H1 (cell line): ENCODE results near the gene WFDC8. TPM values are rescaled to one million over a fixed set of nuclear protein-coding genes. Genes with fewer than 3 reads are reported as not detected.

Source experiments
- CTCF ChIA-PET: fragments of 300-600 bp; sonication (Branson Sonifier 250); formaldehyde crosslinking; loops from one replicate; lab custom pipeline; 2021; ENCODE audit not compliant: partially characterized antibody; lab: Charles Lee
- POLR2A ChIA-PET: fragments of 300-600 bp; sonication (Branson Sonifier 250); formaldehyde crosslinking; loops from one replicate; lab custom pipeline; 2021; ENCODE audit warnings: inconsistent platforms; ENCODE audit not compliant: partially characterized antibody; lab: Charles Lee
- DNase-seq, 2 experiments: peaks; one replicate each; pipeline versions ENCODE4 v3.0.0 to v3.0.0-alpha.2; 2010 to 2022; ENCODE audit warnings: low spot score in 2 of 2, low read depth in 1 of 2, mixed read lengths in 1 of 2
- FAIRE-seq: peaks from 2 replicates; lab custom pipeline; 2011; peaks lifted over from hg19 to GRCh38; lab: Jason Lieb, UNC
- H2AFZ ChIP-seq: 2 replicates; pipeline ENCODE4 v1.8.1; 2012; ENCODE audit warnings: low read length, inconsistent platforms
- H2AK5ac ChIP-seq: 2 replicates; pipeline ENCODE4 v1.6.1; 2013; ENCODE audit warnings: low read depth, low read length
- H2BK120ac ChIP-seq: replicated peaks from 2 replicates; pipeline ENCODE3; 2013; ENCODE audit warnings: low read depth, low read length, inconsistent platforms
- H2BK12ac ChIP-seq: 2 replicates; pipeline ENCODE4 v1.6.1; 2013; ENCODE audit warnings: low read depth, low read length
- H2BK15ac ChIP-seq: 2 replicates; pipeline ENCODE4 v1.6.1; 2013; ENCODE audit warnings: low read length
- H2BK20ac ChIP-seq: 2 replicates; pipeline ENCODE4 v1.6.1; 2013; ENCODE audit warnings: low read length
- H2BK5ac ChIP-seq: 2 replicates; pipeline ENCODE4 v1.6.1; 2013; ENCODE audit warnings: low read depth, low read length
- H3K14ac ChIP-seq: 2 replicates; pipeline ENCODE4 v1.6.1; 2013; ENCODE audit warnings: inconsistent platforms; ENCODE audit not compliant: insufficient read length
- H3K18ac ChIP-seq: 2 replicates; pipeline ENCODE4 v1.6.1; 2013; ENCODE audit warnings: low read length; ENCODE audit errors: extremely low read depth
- H3K23ac ChIP-seq: 2 replicates; pipeline ENCODE4 v1.6.1; 2013; ENCODE audit warnings: inconsistent platforms; ENCODE audit not compliant: insufficient read length
- H3K23me2 ChIP-seq: 2 replicates; pipeline ENCODE4 v1.6.1; 2013; ENCODE audit warnings: low read depth, low read length
- H3K27ac ChIP-seq: 2 replicates; pipeline ENCODE4 v1.6.1; 2011; ENCODE audit warnings: low read depth, low read length, inconsistent platforms
- H3K27me3 ChIP-seq, 4 experiments: replicated peaks in 1 of 4; 1 replicate in 1 of 4; 2 replicates in 3 of 4; pipeline versions ENCODE4 v1.6.1 to v1.8.1; 2011 to 2013; ENCODE audit warnings: low read length in 3 of 4, mild to moderate bottlenecking in 3 of 4, inconsistent platforms in 2 of 4, mixed read lengths in 2 of 4, moderate library complexity in 1 of 4; ENCODE audit not compliant: control insufficient read depth in 3 of 4, insufficient read depth in 3 of 4; ENCODE audit errors: extremely low read depth in 1 of 4
- H3K36me3 ChIP-seq, 4 experiments: 2 replicates each; pipeline versions ENCODE4 v1.6.1 to v1.8.1; 2011 to 2013; ENCODE audit warnings: mild to moderate bottlenecking in 4 of 4, low read length in 3 of 4, moderate library complexity in 2 of 4, control low read depth in 1 of 4, inconsistent platforms in 1 of 4; ENCODE audit not compliant: insufficient read depth in 4 of 4, control insufficient read depth in 2 of 4
- H3K4ac ChIP-seq: replicated peaks from 2 replicates; pipeline ENCODE3; 2013; ENCODE audit warnings: low read length, low read depth, mixed read lengths, inconsistent platforms; ENCODE audit not compliant: insufficient read length
- H3K4me1 ChIP-seq, 4 experiments: replicated peaks in 1 of 4; 1 replicate in 1 of 4; 2 replicates in 3 of 4; pipeline versions ENCODE4 v1.6.1 to v1.8.1; 2011 to 2013; ENCODE audit warnings: low read length in 3 of 4, inconsistent platforms in 2 of 4, mixed read lengths in 1 of 4; ENCODE audit not compliant: insufficient read depth in 4 of 4, control insufficient read depth in 3 of 4
- H3K4me2 ChIP-seq, 2 experiments: 2 replicates each; pipeline versions ENCODE4 v1.6.1 to v1.8.1; 2011 to 2013; ENCODE audit warnings: low read depth in 2 of 2, low read length in 2 of 2, control low read depth in 1 of 2, inconsistent platforms in 1 of 2, mild to moderate bottlenecking in 1 of 2; ENCODE audit not compliant: insufficient read depth in 1 of 2
- H3K4me3 ChIP-seq, 4 experiments: fragments of 200-600, 300-600 bp in 1 of 4; sonication (generic), shearing (Covaris generic), sonication (Bioruptor Twin) in 1 of 4; 2 replicates each; pipeline versions ENCODE4 v1.5.1 to v1.8.1; 2011 to 2016; ENCODE audit warnings: low read length in 4 of 4, low read depth in 3 of 4, control low read depth in 2 of 4, inconsistent platforms in 2 of 4, mild to moderate bottlenecking in 2 of 4, mixed read lengths in 1 of 4, moderate library complexity in 1 of 4; ENCODE audit not compliant: insufficient read depth in 2 of 4; ENCODE audit errors: extremely low read depth in 1 of 4
- H3K56ac ChIP-seq: replicated peaks from 2 replicates; pipeline ENCODE3; 2013; ENCODE audit warnings: low read depth, mild to moderate bottlenecking, mixed read lengths, low read length, inconsistent platforms; ENCODE audit not compliant: insufficient read length
- H3K79me1 ChIP-seq: 2 replicates; pipeline ENCODE4 v1.6.1; 2013; ENCODE audit warnings: low read depth, low read length, control low read depth
- H3K79me2 ChIP-seq, 2 experiments: 2 replicates each; pipeline versions ENCODE4 v1.6.1 to v1.8.1; 2012 to 2013; ENCODE audit warnings: low read length in 2 of 2, mild to moderate bottlenecking in 2 of 2, inconsistent platforms in 1 of 2; ENCODE audit not compliant: insufficient read depth in 2 of 2, control insufficient read depth in 1 of 2
- H3K9ac ChIP-seq, 4 experiments: replicated peaks in 1 of 4; 1 replicate in 1 of 4; 2 replicates in 3 of 4; pipeline versions ENCODE4 v1.6.1 to v1.8.1; 2011 to 2013; ENCODE audit warnings: low read depth in 3 of 4, low read length in 3 of 4, control low read depth in 2 of 4, mild to moderate bottlenecking in 2 of 4, moderate library complexity in 2 of 4, inconsistent platforms in 1 of 4; ENCODE audit errors: extremely low read depth in 1 of 4
- H3K9me3 ChIP-seq, 2 experiments: 2 replicates each; pipeline versions ENCODE4 v1.6.1 to v1.8.1; 2012 to 2013; ENCODE audit warnings: mild to moderate bottlenecking in 2 of 2, moderate library complexity in 2 of 2, control low read depth in 1 of 2, inconsistent platforms in 1 of 2, low read depth in 1 of 2, low read length in 1 of 2, mixed read lengths in 1 of 2; ENCODE audit not compliant: insufficient read depth in 2 of 2
- H4K20me1 ChIP-seq, 2 experiments: replicated peaks in 1 of 2; 2 replicates each; pipeline versions ENCODE3 to v1.8.1; 2011 to 2013; ENCODE audit warnings: inconsistent platforms in 2 of 2, low read length in 2 of 2, mild to moderate bottlenecking in 1 of 2; ENCODE audit not compliant: insufficient read depth in 2 of 2, control insufficient read depth in 1 of 2
- H4K5ac ChIP-seq: 2 replicates; pipeline ENCODE4 v1.6.1; 2013; ENCODE audit warnings: low read length, low read depth, mixed read lengths, inconsistent platforms; ENCODE audit not compliant: insufficient read length
- H4K8ac ChIP-seq: 2 replicates; pipeline ENCODE4 v1.8.0; 2013; ENCODE audit warnings: mild to moderate bottlenecking, moderate library complexity, low read length, inconsistent platforms; ENCODE audit not compliant: insufficient read depth; ENCODE audit errors: extremely low read depth
- H4K91ac ChIP-seq: replicated peaks from 2 replicates; pipeline ENCODE3; 2013; ENCODE audit warnings: low read length, mixed read lengths, inconsistent platforms; ENCODE audit not compliant: insufficient read length
- BRCA1 ChIP-seq: IDR thresholded peaks from 2 replicates; pipeline ENCODE4 v1.6.1; 2012; ENCODE audit warnings: low read depth, low read length, improper control_type of control experiment
- CEBPB ChIP-seq: IDR thresholded peaks from 2 replicates; pipeline ENCODE4 v1.6.1; 2012; ENCODE audit warnings: low read depth, low read length
- EP300 ChIP-seq, 2 experiments: IDR thresholded peaks; 1 replicate in 1 of 2; 2 replicates in 1 of 2; pipeline ENCODE4 v1.6.1; 2011 to 2012; ENCODE audit warnings: low read depth in 2 of 2, low read length in 2 of 2, mild to moderate bottlenecking in 2 of 2, borderline replicate concordance in 1 of 2, inconsistent platforms in 1 of 2, moderate library complexity in 1 of 2
- FOSL1 ChIP-seq: IDR thresholded peaks from 2 replicates; pipeline ENCODE4 v1.6.1; 2011; ENCODE audit warnings: mild to moderate bottlenecking, low read depth, low read length, moderate library complexity; ENCODE audit not compliant: insufficient read depth
- KDM5A ChIP-seq: fragments of 200-600 bp; IDR thresholded peaks from 2 replicates; pipeline ENCODE4 v1.7.1; 2012; ENCODE audit warnings: mild to moderate bottlenecking, low read length, inconsistent platforms, mixed read lengths
- TAF7 ChIP-seq: optimal IDR thresholded peaks from 2 replicates; pipeline ENCODE3; 2011; ENCODE audit warnings: low read depth, mild to moderate bottlenecking, inconsistent platforms, low read length, moderate library complexity, borderline replicate concordance
- TEAD4 ChIP-seq: IDR thresholded peaks from 2 replicates; pipeline ENCODE4 v1.6.1; 2012; ENCODE audit warnings: low read depth, low read length, inconsistent platforms, mixed read lengths
- WGBS, 2 experiments: shearing (Covaris generic) in 1 of 2; methylation state at CpG; one replicate each; pipeline versions ENCODE4 v1.1.6 to v1.1.7; 2013 to 2015; ENCODE audit warnings: low lambda C conversion rate in 2 of 2, mixed read lengths in 2 of 2, inconsistent platforms in 1 of 2, low coverage in 1 of 2, missing lambda C conversion rate in 1 of 2; ENCODE audit not compliant: insufficient replicate concordance in 2 of 2, insufficient coverage in 1 of 2, insufficient read length in 1 of 2; ENCODE audit errors: extremely low coverage in 1 of 2, missing lambda C conversion rate in 1 of 2; 5-methylcytosine and 5-hydroxymethylcytosine counted together
- polyA plus RNA-seq, 7 experiments: library from polyadenylated mRNA; depleted of rRNA in 3 of 7; stranded (reverse) in 5 of 7; unstranded in 2 of 7; fragments of >200 nt in 5 of 7; fragments of 200-250 nt in 2 of 7; gene quantifications; 1 replicate in 5 of 7; 2 replicates in 1 of 7; 4 replicates in 1 of 7; pipeline versions ENCODE4 v1.2.1 to v1.2.3, GENCODE V29; 2011 to 2013; ENCODE audit warnings: missing spikeins in 2 of 7, mixed read lengths in 2 of 7
- total RNA-seq: library from RNA; stranded (reverse); fragmentation: NEBNext Ultra II Directional; extraction: Animal tissue kit (Norgen Biotek cat#: 25700); gene quantifications from 2 replicates; pipeline ENCODE4 v1.2.1, GENCODE V29; 2021
- TF ChIP-seq, protein P1 (sequence below): IDR thresholded peaks from 2 replicates; pipeline ENCODE4 v1.6.1; 2011; ENCODE audit warnings: low read length, improper control_type of control experiment
- TF ChIP-seq, protein P2 (sequence below), 3 experiments: IDR thresholded peaks; 1 replicate in 2 of 3; 2 replicates in 1 of 3; pipeline versions ENCODE4 v1.5.1 to v1.6.1; 2011; ENCODE audit warnings: low read length in 3 of 3, mild to moderate bottlenecking in 3 of 3, inconsistent platforms in 2 of 3, low read depth in 1 of 3, moderate library complexity in 1 of 3; ENCODE audit not compliant: insufficient read depth in 1 of 3; ENCODE audit errors: control extremely low read depth in 1 of 3

Gene WFDC8
- total and polyA plus RNA-seq, 2 of the 8 experiments (the other 6 are each of a cell fraction or from before 2014, with no cell fraction given), result not detected

GRCh38 chr20:45538209-45538799 is 40.8 kb downstream of the WFDC8 start:
- no peak overlapping the region for H3K18ac ChIP-seq
- no peak overlapping the region for H3K4ac ChIP-seq
- no peak overlapping the region for H3K4me3 ChIP-seq
- H3K27ac ChIP-seq, result no peak overlapping the region
- no peak overlapping the region for H3K9ac ChIP-seq
- H2BK120ac ChIP-seq, result no peak overlapping the region
- no peak overlapping the region for H2BK5ac ChIP-seq
- no peaks in the 10 kb centered on the region for H3K9me3 ChIP-seq
- no peaks in the 10 kb centered on the region for H3K36me3 ChIP-seq
- H3K23ac ChIP-seq, result no peak overlapping the region
- no peak overlapping the region for H4K91ac ChIP-seq
- POLR2A ChIA-PET, result interaction anchor here (0.7 kb wide), 1 partner anchor 233 kb away, joined by 3 read pairs; no protein-coding TSS in a partner anchor
- H2BK12ac ChIP-seq, result no peak overlapping the region
- no peaks in the 10 kb centered on the region for H3K4me1 ChIP-seq
- CTCF ChIA-PET, result interaction anchor here (0.6 to 6.5 kb wide), 32 partner anchors 8 to 425 kb away, joined by 3 to 42 read pairs (median 4); partner anchors contain the start of gene EPPIN
- no peak overlapping the region for H3K4me2 ChIP-seq
- FAIRE-seq (peak; percentile 36), DNase-seq (peak in 1 of 2 experiments; percentile 65)
- no peaks in the 10 kb centered on the region for H3K27me3 ChIP-seq
- H4K8ac ChIP-seq, result no peak overlapping the region
- 86% methylated on average over 7 of the region's 7 CpGs; no CpG with 5 or more reads in 1 of the 2 experiments for WGBS, 2 experiments
- H3K56ac ChIP-seq, result no peak overlapping the region
- no peak overlapping the region for H3K14ac ChIP-seq
- H3K79me1 ChIP-seq, result no peaks in the 10 kb centered on the region
- no peak overlapping the region for H4K5ac ChIP-seq
- no peaks in the 10 kb centered on the region for H3K23me2 ChIP-seq
- no peak overlapping the region for H2BK15ac ChIP-seq
- no peak overlapping the region for H2AK5ac ChIP-seq
- H2AFZ ChIP-seq, result no peak overlapping the region
- no peaks in the 10 kb centered on the region for H3K79me2 ChIP-seq
- H4K20me1 ChIP-seq, result no peaks in the 10 kb centered on the region
- no peak overlapping the region for H2BK20ac ChIP-seq
- TF ChIP-seq EP300 (IDR thresholded peaks at IDR 0.05; ENCODE audit: borderline replicate concordance in 1 of 2, low read depth in 2 of 2, low read length in 2 of 2) (no peak), FOSL1 (no peak), KDM5A (no peak), TAF7 (no peak), BRCA1 (no peak), CEBPB (0 out of 2 replicates have a peak, but pooled peaks have one; percentile 31), TEAD4 (peak; percentile 48; the same call in 1 of the 2 replicates)
- TF ChIP-seq, protein P1, sequence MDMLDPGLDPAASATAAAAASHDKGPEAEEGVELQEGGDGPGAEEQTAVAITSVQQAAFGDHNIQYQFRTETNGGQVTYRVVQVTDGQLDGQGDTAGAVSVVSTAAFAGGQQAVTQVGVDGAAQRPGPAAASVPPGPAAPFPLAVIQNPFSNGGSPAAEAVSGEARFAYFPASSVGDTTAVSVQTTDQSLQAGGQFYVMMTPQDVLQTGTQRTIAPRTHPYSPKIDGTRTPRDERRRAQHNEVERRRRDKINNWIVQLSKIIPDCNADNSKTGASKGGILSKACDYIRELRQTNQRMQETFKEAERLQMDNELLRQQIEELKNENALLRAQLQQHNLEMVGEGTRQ, result no peak
- TF ChIP-seq, protein P2, sequence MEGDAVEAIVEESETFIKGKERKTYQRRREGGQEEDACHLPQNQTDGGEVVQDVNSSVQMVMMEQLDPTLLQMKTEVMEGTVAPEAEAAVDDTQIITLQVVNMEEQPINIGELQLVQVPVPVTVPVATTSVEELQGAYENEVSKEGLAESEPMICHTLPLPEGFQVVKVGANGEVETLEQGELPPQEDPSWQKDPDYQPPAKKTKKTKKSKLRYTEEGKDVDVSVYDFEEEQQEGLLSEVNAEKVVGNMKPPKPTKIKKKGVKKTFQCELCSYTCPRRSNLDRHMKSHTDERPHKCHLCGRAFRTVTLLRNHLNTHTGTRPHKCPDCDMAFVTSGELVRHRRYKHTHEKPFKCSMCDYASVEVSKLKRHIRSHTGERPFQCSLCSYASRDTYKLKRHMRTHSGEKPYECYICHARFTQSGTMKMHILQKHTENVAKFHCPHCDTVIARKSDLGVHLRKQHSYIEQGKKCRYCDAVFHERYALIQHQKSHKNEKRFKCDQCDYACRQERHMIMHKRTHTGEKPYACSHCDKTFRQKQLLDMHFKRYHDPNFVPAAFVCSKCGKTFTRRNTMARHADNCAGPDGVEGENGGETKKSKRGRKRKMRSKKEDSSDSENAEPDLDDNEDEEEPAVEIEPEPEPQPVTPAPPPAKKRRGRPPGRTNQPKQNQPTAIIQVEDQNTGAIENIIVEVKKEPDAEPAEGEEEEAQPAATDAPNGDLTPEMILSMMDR (IDR thresholded peaks at IDR 0.05; ENCODE audit: control extremely low read depth in 1 of 3, insufficient read depth in 1 of 3, low read depth in 1 of 3, low read length in 3 of 3), result peak; percentile 43 to 75 (median 52)
